Measurements from ENCODE around the gene NCKIPSD. TPM values are rescaled to one million over a fixed set of nuclear protein-coding genes. Genes with fewer than 3 reads are reported as not detected.

The NCKIPSD gene
- total RNA-seq, 1 experiment from 2014 or later: 46.0 TPM

DNA sequence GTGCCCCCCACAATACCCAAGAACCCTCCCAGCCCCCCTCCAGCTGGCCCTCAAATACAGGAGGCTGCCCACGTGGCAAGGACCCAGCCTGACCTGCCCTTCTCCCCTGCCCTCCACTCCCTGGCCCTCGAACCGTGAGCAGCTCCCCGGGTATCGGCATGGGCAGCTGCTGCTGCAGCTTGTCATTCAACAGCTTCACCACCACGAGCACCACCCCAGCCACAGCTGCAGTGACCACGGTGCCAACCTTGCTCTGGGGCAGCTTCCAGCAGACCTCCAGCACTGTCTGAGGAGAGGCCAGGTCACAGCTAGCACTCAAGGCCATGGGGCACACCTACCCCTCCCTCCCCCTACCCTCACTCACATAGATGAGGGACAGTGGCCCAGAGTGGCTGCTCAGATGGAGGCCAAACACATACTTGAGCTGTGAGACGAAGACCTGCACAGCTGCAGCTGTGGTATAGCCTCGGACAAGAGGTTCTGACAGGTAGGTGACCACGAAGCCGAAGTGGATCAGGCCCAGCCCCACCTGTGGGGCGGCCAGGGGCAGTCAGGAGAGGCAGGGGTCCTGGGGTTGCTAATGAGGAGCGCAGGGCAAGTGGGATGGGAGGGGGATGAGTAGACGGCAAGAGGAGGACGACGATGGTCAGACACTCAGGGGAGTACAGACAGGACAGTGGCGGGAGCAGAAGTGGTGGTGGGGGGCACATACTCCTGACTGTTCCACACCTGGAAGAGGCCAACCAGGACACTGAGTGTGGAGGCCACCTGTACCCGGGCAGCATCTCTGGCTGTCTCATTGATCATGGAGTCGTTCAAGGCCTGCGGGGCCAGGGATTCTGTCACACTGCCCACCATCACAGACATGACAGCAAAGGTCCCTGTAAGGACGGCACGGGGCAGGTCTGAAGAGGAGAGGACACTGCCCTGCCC is 53.9 kb downstream of the NCKIPSD start:
- Histone ChIP-seq H3K4me2 (ENCODE audit: insufficient read depth, insufficient read length, low read length) (no peak overlapping the region), H4K91ac (ENCODE audit: insufficient read length, low read depth, low read length) (no peak overlapping the region), H3K27ac (ENCODE audit: insufficient read length, low read depth, low read length) (no peak overlapping the region), H4K8ac (replicated peaks; ENCODE audit: insufficient read length, low read depth, low read length) (no peak overlapping the region), H2BK5ac (ENCODE audit: insufficient read length, low read length) (no peak overlapping the region), H2BK12ac (ENCODE audit: insufficient read length, low read depth, low read length) (no peak overlapping the region), H3K4ac (ENCODE audit: low read depth, low read length) (no peak overlapping the region), H2AK5ac (ENCODE audit: insufficient read length, low read length) (no peak overlapping the region), H3K79me1 (ENCODE audit: insufficient read depth, low read depth, low read length, poor library complexity, severe bottlenecking) (no peaks in the 10 kb centered on the region), H3K27me3 (ENCODE audit: insufficient read depth, low read length) (no peaks in the 10 kb centered on the region), H2AFZ (ENCODE audit: low read length) (no peak overlapping the region), H3K23ac (ENCODE audit: insufficient read length, low read depth, low read length) (no peak overlapping the region), H2BK20ac (ENCODE audit: low read depth, low read length, poor library complexity, severe bottlenecking) (no peak overlapping the region), H4K20me1 (ENCODE audit: control insufficient read depth, insufficient read depth, insufficient read length) (no peaks in the 10 kb centered on the region), H4K5ac (ENCODE audit: insufficient read length, low read depth, low read length) (no peak overlapping the region), H2BK120ac (ENCODE audit: low read depth, low read length, poor library complexity, severe bottlenecking) (no peak overlapping the region), H3K79me2 (ENCODE audit: insufficient read depth, low read length) (no peaks in the 10 kb centered on the region), H3K4me1 (ENCODE audit: insufficient read depth, low read length) (peaks cover 2% of the 10 kb centered on the region), H3K9me3 (ENCODE audit: control insufficient read depth, low read depth, low read length) (no peaks in the 10 kb centered on the region), H3K14ac (ENCODE audit: insufficient read depth, low read length) (no peak overlapping the region), H3K23me2 (ENCODE audit: insufficient read length, low read depth, low read length, poor library complexity, severe bottlenecking) (peaks cover 6% of the 10 kb centered on the region), H3K56ac (ENCODE audit: insufficient read length, low read depth, low read length) (no peak overlapping the region), H3K18ac (ENCODE audit: insufficient read length, low read depth, low read length) (no peak overlapping the region), H3T11ph (ENCODE audit: low read length) (no peak overlapping the region), H2BK15ac (ENCODE audit: low read depth, low read length) (no peak overlapping the region), H3K9ac (ENCODE audit: extremely low read depth, insufficient read length, low read length) (no peak overlapping the region)
- Mint-ChIP-seq H3K9me3 (no peaks in the 10 kb centered on the region), H3K27me3 (ENCODE audit: low read depth) (peaks cover under 1% of the 10 kb centered on the region), H3K4me3 (no peak overlapping the region), H3K4me1 (peaks cover 14 to 16% of the 10 kb centered on the region in 2 experiments), H3K36me3 (ENCODE audit: insufficient read depth in 1 of 3, low read depth in 3 of 3) (peaks cover 38 to 64% (median 64%) of the 10 kb centered on the region in 3 experiments), H3K27ac (peak overlapping the region in 1 of 3 experiments; percentile 92; a peak in 2 of 7 replicates)
- DNase-seq: no peak
- WGBS (ENCODE audit: extremely low coverage, insufficient read length, low lambda C conversion rate): no CpG with 5 or more reads among the region's 22 CpGs
- TF ChIP-seq, protein P1, sequence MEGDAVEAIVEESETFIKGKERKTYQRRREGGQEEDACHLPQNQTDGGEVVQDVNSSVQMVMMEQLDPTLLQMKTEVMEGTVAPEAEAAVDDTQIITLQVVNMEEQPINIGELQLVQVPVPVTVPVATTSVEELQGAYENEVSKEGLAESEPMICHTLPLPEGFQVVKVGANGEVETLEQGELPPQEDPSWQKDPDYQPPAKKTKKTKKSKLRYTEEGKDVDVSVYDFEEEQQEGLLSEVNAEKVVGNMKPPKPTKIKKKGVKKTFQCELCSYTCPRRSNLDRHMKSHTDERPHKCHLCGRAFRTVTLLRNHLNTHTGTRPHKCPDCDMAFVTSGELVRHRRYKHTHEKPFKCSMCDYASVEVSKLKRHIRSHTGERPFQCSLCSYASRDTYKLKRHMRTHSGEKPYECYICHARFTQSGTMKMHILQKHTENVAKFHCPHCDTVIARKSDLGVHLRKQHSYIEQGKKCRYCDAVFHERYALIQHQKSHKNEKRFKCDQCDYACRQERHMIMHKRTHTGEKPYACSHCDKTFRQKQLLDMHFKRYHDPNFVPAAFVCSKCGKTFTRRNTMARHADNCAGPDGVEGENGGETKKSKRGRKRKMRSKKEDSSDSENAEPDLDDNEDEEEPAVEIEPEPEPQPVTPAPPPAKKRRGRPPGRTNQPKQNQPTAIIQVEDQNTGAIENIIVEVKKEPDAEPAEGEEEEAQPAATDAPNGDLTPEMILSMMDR (conservative IDR thresholded peaks at IDR 0.05): no peak

All from H9 (cell line).